ENCODE measurements around the gene SLC1A3. TPM values are rescaled to one million over a fixed set of nuclear protein-coding genes. Genes with fewer than 3 reads are reported as not detected.

SLC1A3 gene
- total RNA-seq (2022; extraction: Qiagen RNA extraction; ENCODE audit: low read depth) = 0.07 to 0.09 TPM in 2 of 5 replicates, not detected in the others

GRCh38 chr5:36606428-36607113 is at the start of gene SLC1A3:
SLC1A3 (plus strand) TSS chr5:36606606; CDS start chr5:36608424, 1,818 bp downstream.

